HepG2 (cell line): ENCODE results near the gene GASK1A. TPM values are rescaled to one million over a fixed set of nuclear protein-coding genes. Genes with fewer than 3 reads are reported as not detected.

Source experiments
- ATAC-seq: fragments of 200-7000 bp; cut with Tn5 transposase; 3 replicates; pipeline ENCODE4 v1.9.1; 2020; ENCODE audit warnings: mild to moderate bottlenecking, moderate library complexity
- BruUV-seq: library from RNA; stranded (reverse); fragments of 400-500 nt; replicated peaks from 2 replicates; lab custom pipeline; 2021; lab: Mats Ljungman, UMichigan
- CTCF ChIA-PET: fragments of 300-600 bp; formaldehyde crosslinking; extraction: SDS; loops from one replicate; lab custom pipeline; 2021; ENCODE audit warnings: low total read pairs, inconsistent platforms, low intra/inter-chr PET ratio; lab: Yijun Ruan, JAX
- POLR2A ChIA-PET: fragments of 350-600 bp; sonication (Branson Sonifier 250); formaldehyde crosslinking; loops from one replicate; lab custom pipeline; 2020; ENCODE audit warnings: antibody characterized with exemption, inconsistent platforms; lab: Yijun Ruan, JAX
- DNase-seq: peaks from one replicate; pipeline ENCODE4 v3.0.0-alpha.2; 2015; ENCODE audit warnings: low spot score
- FAIRE-seq: peaks from 3 replicates; lab custom pipeline; 2011; peaks lifted over from hg19 to GRCh38; lab: Jason Lieb, UNC
- H2AFZ ChIP-seq: one replicate; pipeline ENCODE4 v1.6.1; 2011; ENCODE audit warnings: low read length, inconsistent platforms
- H3K27ac ChIP-seq: fragments of 300-600 bp; 3 replicates; pipeline ENCODE4 v1.8.0; 2011; ENCODE audit warnings: mixed run types, mild to moderate bottlenecking, mixed read lengths, low read length, inconsistent platforms; ENCODE audit not compliant: insufficient read depth; ENCODE audit errors: extremely low read length
- H3K27me3 ChIP-seq, 2 experiments: fragments of 200-600 bp in 1 of 2; 2 replicates in 1 of 2; 3 replicates in 1 of 2; pipeline versions ENCODE4 v1.6.0 to v1.8.0; 2011; ENCODE audit warnings: low read length in 2 of 2, mild to moderate bottlenecking in 2 of 2, moderate library complexity in 2 of 2, inconsistent platforms in 1 of 2; ENCODE audit not compliant: insufficient read depth in 2 of 2, control insufficient read depth in 1 of 2
- H3K36me3 ChIP-seq, 2 experiments: fragments of 200-600 bp in 1 of 2; replicated peaks in 1 of 2; 2 replicates in 1 of 2; 3 replicates in 1 of 2; pipeline versions ENCODE4 v1.5.1 to v1.8.0; 2011; ENCODE audit warnings: low read length in 2 of 2, inconsistent platforms in 1 of 2; ENCODE audit not compliant: insufficient read depth in 2 of 2, control insufficient read depth in 1 of 2
- H3K4me1 ChIP-seq: 2 replicates; pipeline ENCODE4 v1.5.1; 2012; ENCODE audit warnings: low read length, inconsistent platforms; ENCODE audit not compliant: insufficient read depth
- H3K4me2 ChIP-seq: 2 replicates; pipeline ENCODE4 v1.6.0; 2011; ENCODE audit warnings: low read depth, low read length, inconsistent platforms
- H3K4me3 ChIP-seq, 3 experiments: fragments of 200-600 bp in 1 of 3; sonication (generic), shearing (Covaris generic) in 1 of 3; replicated peaks in 1 of 3; 2 replicates each; pipeline ENCODE4 v1.5.1; 2011 to 2016; ENCODE audit warnings: low read length in 3 of 3, inconsistent platforms in 2 of 3, low read depth in 2 of 3, mild to moderate bottlenecking in 2 of 3, control low read depth in 1 of 3, mixed read lengths in 1 of 3; ENCODE audit not compliant: insufficient read depth in 1 of 3
- H3K79me2 ChIP-seq: one replicate; pipeline ENCODE4 v1.6.1; 2011; ENCODE audit warnings: low read length, inconsistent platforms; ENCODE audit not compliant: insufficient read depth
- H3K9ac ChIP-seq: 2 replicates; pipeline ENCODE4 v1.6.0; 2011; ENCODE audit warnings: mild to moderate bottlenecking, low read depth, low read length, inconsistent platforms; ENCODE audit not compliant: insufficient read depth
- H3K9me3 ChIP-seq: 2 replicates; pipeline ENCODE4 v1.5.1; 2012; ENCODE audit warnings: mild to moderate bottlenecking, low read length
- H4K20me1 ChIP-seq: 2 replicates; pipeline ENCODE4 v1.6.0; 2011; ENCODE audit warnings: inconsistent platforms, mild to moderate bottlenecking, low read length, moderate library complexity; ENCODE audit not compliant: insufficient read depth
- CHD2 ChIP-seq: IDR thresholded peaks from 2 replicates; pipeline ENCODE4 v1.6.1; 2011; ENCODE audit warnings: low read depth, low read length, improper control_type of control experiment
- DMAP1 ChIP-seq: IDR thresholded peaks from 2 replicates; pipeline ENCODE4 v1.6.1; 2016
- HOXA7 ChIP-seq: sonication (generic); formaldehyde crosslinking; IDR thresholded peaks from 2 replicates; pipeline ENCODE4 v1.8.1; 2022; ENCODE audit warnings: mild to moderate bottlenecking, missing genetic modification reagents, moderate library complexity
- ZC3H4 ChIP-seq: sonication (generic); formaldehyde crosslinking; IDR thresholded peaks from 2 replicates; pipeline ENCODE4 v1.4.0; 2020; ENCODE audit warnings: missing genetic modification reagents, borderline replicate concordance
- ZNF382 ChIP-seq: sonication (generic); formaldehyde crosslinking; IDR thresholded peaks from 2 replicates; pipeline ENCODE4 v1.5.0; 2020; ENCODE audit warnings: missing genetic modification reagents, mild to moderate bottlenecking, borderline replicate concordance
- ZNF549 ChIP-seq: sonication (generic); formaldehyde crosslinking; IDR thresholded peaks from 2 replicates; pipeline ENCODE4 v1.5.0; 2020; ENCODE audit warnings: missing genetic modification reagents
- ZNF629 ChIP-seq: sonication (generic); formaldehyde crosslinking; conservative IDR thresholded peaks from 2 replicates; pipeline ENCODE4 v1.5.0; 2020; ENCODE audit warnings: missing genetic modification reagents
- WGBS: methylation state at CpG from one replicate; pipeline ENCODE4 v1.1.6; 2017; ENCODE audit warnings: low lambda C conversion rate; 5-methylcytosine and 5-hydroxymethylcytosine counted together
- in situ Hi-C: cut with HindIII; loops from 2 replicates; pipeline ENCODE4 v1.10.0; 2017; ENCODE audit warnings: low pct_unique_long_range_greater_than_20kb; ENCODE audit not compliant: extremely low pct_ligation_motif_present
- intact Hi-C: fragments of 100-400 bp; cut with micrococcal nuclease; formaldehyde crosslinking; loops from one replicate; pipeline ENCODE4 v1.10.0; 2022; ENCODE audit not compliant: unreplicated experiment
- polyA plus RNA-seq, 8 experiments: library from polyadenylated mRNA; depleted of rRNA in 3 of 8; stranded (reverse) in 7 of 8; unstranded in 1 of 8; fragments of >200 nt; fragmentation: Illumina TruSeq in 4 of 8; extraction: Trizol in 4 of 8; gene quantifications; 2 replicates each; pipeline versions ENCODE4 v1.2.1 to v1.2.3, GENCODE V29; 2011 to 2016; ENCODE audit warnings: low read depth in 4 of 8, missing spikeins in 1 of 8, mixed read lengths in 1 of 8; ENCODE audit not compliant: insufficient read depth in 1 of 8
- total RNA-seq, 5 experiments: library from RNA; depleted of rRNA; stranded (reverse); fragments of >200 nt; fragmentation: Illumina TruSeq; extraction: Trizol; gene quantifications; 2 replicates each; pipeline ENCODE4 v1.2.3, GENCODE V29; 2016; ENCODE audit warnings: low read depth in 1 of 5
- TF ChIP-seq, protein P1 (sequence below): sonication (generic); formaldehyde crosslinking; IDR thresholded peaks from 2 replicates; pipeline ENCODE4 v1.9.0; 2021; ENCODE audit warnings: mild to moderate bottlenecking, missing genetic modification reagents
- TF ChIP-seq, protein P2 (sequence below): sonication (generic); formaldehyde crosslinking; IDR thresholded peaks from 2 replicates; pipeline ENCODE4 v1.4.0; 2020; ENCODE audit warnings: mild to moderate bottlenecking, missing genetic modification reagents
- TF ChIP-seq, protein P3 (sequence below): sonication (generic); formaldehyde crosslinking; conservative IDR thresholded peaks from 2 replicates; pipeline ENCODE4 v1.4.0; 2020; ENCODE audit warnings: mild to moderate bottlenecking, missing genetic modification reagents, moderate library complexity

GASK1A gene
- total and polyA plus RNA-seq, 2 of the 13 experiments (the other 11 are each of a cell fraction or from before 2014, with no cell fraction given), result not detected

DNA sequence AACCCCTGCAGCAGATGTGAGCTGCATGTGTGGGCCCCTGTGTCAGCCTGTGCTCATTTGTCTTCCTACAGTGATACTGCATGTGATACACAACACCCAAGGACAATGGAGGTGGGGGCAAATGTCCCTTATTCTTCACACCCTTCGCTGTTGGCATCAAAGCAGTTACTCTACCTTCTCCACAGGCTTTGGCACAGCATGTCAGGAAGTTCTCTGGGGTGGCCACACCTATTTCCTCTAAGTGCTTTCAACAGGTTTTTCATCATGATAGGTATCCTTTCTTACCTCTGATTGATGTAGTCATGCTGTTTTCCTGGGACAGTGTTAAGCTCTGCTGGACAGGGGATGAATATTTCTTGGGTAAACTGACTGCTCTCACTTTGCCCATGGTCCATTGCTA, 43.6 kb upstream of the GASK1A start (continued):
- TF ChIP-seq, protein P1, sequence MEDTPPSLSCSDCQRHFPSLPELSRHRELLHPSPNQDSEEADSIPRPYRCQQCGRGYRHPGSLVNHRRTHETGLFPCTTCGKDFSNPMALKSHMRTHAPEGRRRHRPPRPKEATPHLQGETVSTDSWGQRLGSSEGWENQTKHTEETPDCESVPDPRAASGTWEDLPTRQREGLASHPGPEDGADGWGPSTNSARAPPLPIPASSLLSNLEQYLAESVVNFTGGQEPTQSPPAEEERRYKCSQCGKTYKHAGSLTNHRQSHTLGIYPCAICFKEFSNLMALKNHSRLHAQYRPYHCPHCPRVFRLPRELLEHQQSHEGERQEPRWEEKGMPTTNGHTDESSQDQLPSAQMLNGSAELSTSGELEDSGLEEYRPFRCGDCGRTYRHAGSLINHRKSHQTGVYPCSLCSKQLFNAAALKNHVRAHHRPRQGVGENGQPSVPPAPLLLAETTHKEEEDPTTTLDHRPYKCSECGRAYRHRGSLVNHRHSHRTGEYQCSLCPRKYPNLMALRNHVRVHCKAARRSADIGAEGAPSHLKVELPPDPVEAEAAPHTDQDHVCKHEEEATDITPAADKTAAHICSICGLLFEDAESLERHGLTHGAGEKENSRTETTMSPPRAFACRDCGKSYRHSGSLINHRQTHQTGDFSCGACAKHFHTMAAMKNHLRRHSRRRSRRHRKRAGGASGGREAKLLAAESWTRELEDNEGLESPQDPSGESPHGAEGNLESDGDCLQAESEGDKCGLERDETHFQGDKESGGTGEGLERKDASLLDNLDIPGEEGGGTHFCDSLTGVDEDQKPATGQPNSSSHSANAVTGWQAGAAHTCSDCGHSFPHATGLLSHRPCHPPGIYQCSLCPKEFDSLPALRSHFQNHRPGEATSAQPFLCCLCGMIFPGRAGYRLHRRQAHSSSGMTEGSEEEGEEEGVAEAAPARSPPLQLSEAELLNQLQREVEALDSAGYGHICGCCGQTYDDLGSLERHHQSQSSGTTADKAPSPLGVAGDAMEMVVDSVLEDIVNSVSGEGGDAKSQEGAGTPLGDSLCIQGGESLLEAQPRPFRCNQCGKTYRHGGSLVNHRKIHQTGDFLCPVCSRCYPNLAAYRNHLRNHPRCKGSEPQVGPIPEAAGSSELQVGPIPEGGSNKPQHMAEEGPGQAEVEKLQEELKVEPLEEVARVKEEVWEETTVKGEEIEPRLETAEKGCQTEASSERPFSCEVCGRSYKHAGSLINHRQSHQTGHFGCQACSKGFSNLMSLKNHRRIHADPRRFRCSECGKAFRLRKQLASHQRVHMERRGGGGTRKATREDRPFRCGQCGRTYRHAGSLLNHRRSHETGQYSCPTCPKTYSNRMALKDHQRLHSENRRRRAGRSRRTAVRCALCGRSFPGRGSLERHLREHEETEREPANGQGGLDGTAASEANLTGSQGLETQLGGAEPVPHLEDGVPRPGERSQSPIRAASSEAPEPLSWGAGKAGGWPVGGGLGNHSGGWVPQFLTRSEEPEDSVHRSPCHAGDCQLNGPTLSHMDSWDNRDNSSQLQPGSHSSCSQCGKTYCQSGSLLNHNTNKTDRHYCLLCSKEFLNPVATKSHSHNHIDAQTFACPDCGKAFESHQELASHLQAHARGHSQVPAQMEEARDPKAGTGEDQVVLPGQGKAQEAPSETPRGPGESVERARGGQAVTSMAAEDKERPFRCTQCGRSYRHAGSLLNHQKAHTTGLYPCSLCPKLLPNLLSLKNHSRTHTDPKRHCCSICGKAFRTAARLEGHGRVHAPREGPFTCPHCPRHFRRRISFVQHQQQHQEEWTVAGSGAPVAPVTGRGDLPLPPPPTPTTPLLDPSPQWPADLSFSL (CRISPR knock-in tag), result no peak
- TF ChIP-seq HOXA7, result no peak
- TF ChIP-seq ZC3H4 (CRISPR knock-in tag), result no peak
- no peak for TF ChIP-seq CHD2
- TF ChIP-seq ZNF629 (CRISPR knock-in tag), result no peak

DNA sequence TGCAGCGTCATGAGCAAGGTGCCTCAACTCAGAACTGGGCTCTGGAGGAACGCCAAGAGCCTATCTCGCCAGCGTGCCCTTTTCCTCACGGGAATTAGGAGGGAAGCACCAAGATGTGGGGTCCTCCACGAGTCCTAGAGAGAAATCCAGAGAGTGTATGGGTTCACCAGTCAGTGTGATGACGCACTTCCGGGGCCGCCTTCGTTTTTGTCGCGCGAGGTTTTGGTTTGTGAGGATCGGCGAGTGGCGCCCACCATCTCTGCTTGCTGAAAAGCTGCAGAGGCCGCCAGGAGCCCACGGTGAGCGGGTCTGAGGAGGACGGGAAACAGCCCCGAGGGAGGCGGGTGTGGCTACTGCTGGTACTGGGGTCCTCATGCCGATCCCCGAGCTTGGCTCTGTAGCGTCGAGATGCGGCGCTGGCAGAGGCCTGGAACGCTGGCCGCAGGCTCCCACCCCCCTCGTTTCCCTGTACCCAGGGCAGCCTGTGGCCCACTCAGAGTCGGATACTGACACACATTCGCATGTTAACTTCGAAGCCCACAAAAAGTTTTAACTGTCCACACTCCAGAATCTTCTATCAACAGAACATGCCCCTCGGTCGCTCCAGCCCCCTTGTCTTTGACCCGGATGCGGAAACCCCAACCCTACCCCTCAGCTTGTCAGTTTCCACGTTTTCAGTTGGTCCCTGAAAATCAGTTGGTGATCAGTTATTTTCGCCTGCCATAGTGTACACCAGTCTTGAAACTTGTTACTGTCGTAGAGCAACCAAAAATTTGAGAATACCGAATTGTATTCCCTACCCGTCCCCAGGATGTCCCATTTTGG, 42.7 kb upstream of the GASK1A start:
- peaks cover 0 to 6% of the 10 kb centered on the region in 2 experiments; a peak in 2 of 5 replicates for H3K27me3 ChIP-seq
- H3K9me3 ChIP-seq, result no peaks in the 10 kb centered on the region
- H3K36me3 ChIP-seq, result no peaks in the 10 kb centered on the region
- no peak overlapping the region for H3K4me2 ChIP-seq
- H4K20me1 ChIP-seq, result no peaks in the 10 kb centered on the region
- ChIA-PET CTCF (no interaction called here), POLR2A (no interaction called here)
- 55% methylated on average over 30 of the region's 43 CpGs for WGBS
- H3K79me2 ChIP-seq, result no peaks in the 10 kb centered on the region
- no peak for FAIRE-seq
- BruUV-seq, result no TSS peak
- no peak overlapping the region for H3K27ac ChIP-seq
- H3K9ac ChIP-seq, result no peak overlapping the region
- no peak overlapping the region for H3K4me3 ChIP-seq
- no peak overlapping the region for H2AFZ ChIP-seq
- DNase-seq, result no peak
- in situ Hi-C loops, result no loop called here
- no peaks in the 10 kb centered on the region for H3K4me1 ChIP-seq
- intact Hi-C loops, result no loop called here
- no peak for ATAC-seq
- TF ChIP-seq DMAP1 (CRISPR knock-in tag) (no peak), ZNF382 (CRISPR knock-in tag) (no peak), ZNF549 (no peak)
- TF ChIP-seq, protein P2, sequence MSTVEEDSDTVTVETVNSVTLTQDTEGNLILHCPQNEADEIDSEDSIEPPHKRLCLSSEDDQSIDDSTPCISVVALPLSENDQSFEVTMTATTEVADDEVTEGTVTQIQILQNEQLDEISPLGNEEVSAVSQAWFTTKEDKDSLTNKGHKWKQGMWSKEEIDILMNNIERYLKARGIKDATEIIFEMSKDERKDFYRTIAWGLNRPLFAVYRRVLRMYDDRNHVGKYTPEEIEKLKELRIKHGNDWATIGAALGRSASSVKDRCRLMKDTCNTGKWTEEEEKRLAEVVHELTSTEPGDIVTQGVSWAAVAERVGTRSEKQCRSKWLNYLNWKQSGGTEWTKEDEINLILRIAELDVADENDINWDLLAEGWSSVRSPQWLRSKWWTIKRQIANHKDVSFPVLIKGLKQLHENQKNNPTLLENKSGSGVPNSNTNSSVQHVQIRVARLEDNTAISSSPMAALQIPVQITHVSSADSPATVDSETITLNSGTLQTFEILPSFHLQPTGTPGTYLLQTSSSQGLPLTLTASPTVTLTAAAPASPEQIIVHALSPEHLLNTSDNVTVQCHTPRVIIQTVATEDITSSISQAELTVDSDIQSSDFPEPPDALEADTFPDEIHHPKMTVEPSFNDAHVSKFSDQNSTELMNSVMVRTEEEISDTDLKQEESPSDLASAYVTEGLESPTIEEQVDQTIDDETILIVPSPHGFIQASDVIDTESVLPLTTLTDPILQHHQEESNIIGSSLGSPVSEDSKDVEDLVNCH (CRISPR knock-in tag), result no peak
- TF ChIP-seq, protein P3, sequence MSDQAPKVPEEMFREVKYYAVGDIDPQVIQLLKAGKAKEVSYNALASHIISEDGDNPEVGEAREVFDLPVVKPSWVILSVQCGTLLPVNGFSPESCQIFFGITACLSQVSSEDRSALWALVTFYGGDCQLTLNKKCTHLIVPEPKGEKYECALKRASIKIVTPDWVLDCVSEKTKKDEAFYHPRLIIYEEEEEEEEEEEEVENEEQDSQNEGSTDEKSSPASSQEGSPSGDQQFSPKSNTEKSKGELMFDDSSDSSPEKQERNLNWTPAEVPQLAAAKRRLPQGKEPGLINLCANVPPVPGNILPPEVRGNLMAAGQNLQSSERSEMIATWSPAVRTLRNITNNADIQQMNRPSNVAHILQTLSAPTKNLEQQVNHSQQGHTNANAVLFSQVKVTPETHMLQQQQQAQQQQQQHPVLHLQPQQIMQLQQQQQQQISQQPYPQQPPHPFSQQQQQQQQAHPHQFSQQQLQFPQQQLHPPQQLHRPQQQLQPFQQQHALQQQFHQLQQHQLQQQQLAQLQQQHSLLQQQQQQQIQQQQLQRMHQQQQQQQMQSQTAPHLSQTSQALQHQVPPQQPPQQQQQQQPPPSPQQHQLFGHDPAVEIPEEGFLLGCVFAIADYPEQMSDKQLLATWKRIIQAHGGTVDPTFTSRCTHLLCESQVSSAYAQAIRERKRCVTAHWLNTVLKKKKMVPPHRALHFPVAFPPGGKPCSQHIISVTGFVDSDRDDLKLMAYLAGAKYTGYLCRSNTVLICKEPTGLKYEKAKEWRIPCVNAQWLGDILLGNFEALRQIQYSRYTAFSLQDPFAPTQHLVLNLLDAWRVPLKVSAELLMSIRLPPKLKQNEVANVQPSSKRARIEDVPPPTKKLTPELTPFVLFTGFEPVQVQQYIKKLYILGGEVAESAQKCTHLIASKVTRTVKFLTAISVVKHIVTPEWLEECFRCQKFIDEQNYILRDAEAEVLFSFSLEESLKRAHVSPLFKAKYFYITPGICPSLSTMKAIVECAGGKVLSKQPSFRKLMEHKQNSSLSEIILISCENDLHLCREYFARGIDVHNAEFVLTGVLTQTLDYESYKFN (CRISPR knock-in tag), result no peak
